Fibroblast of lung (primary cell): ENCODE measurements around the gene TNFRSF9.

Source experiments
- CTCF ChIP-seq, 2 donors: IDR thresholded peaks in 1 of 2; conservative IDR thresholded peaks in 1 of 2; 1 replicate in 1 of 2; 2 replicates in 1 of 2; pipeline ENCODE4 v1.5.1; 2011 to 2012; ENCODE audit warnings: low read length in 2 of 2, control low read depth in 1 of 2, inconsistent platforms in 1 of 2, low read depth in 1 of 2, mild to moderate bottlenecking in 1 of 2
- EZH2 ChIP-seq: IDR thresholded peaks from 2 replicates; pipeline ENCODE4 v1.5.1; 2012; ENCODE audit warnings: low read length, control low read depth, mild to moderate bottlenecking; ENCODE audit errors: missing control alignments

- TF ChIP-seq CTCF (conservative IDR thresholded peaks at IDR 0.05 in 1 of 2, IDR thresholded peaks at IDR 0.05 in 1 of 2; ENCODE audit: low read depth in 1 of 2, low read length in 2 of 2) (no peak), EZH2 (no peak)
These were observed 2.6 kb upstream of the TNFRSF9 start for GRCh38 chr1:7943251-7943650.
